Measurements from ENCODE around the gene IKBKG. TPM values are rescaled to one million over a fixed set of nuclear protein-coding genes. Genes with fewer than 3 reads are reported as not detected.
A peak's percentile ranks its signal among the peaks of the same experiment; 100 is the strongest.

The IKBKG gene
- total and polyA plus RNA-seq, 2 of the 13 experiments (the other 11 are each of a cell fraction or from before 2014, with no cell fraction given) = 30.6 to 44.3 TPM

GRCh38 chrX:154515966-154516655, 31.3 kb upstream of the IKBKG start, which contains the start of gene FAM3A:
Gene FAM3A (minus strand): TSS chrX:154516232. CDS start chrX:154515772, 460 bp downstream.
- Histone ChIP-seq H3K9me3 (ENCODE audit: low read length) (no peaks in the 10 kb centered on the region), H3K4me3 (replicated peaks in 1 of 3; ENCODE audit: insufficient read depth in 1 of 3, low read depth in 2 of 3, low read length in 3 of 3) (peak within 1 kb of the TSS; percentile 60 to 78 (median 74); a peak in 5 of 6 replicates), H3K36me3 (replicated peaks in 1 of 2; ENCODE audit: control insufficient read depth in 1 of 2, insufficient read depth in 2 of 2, low read length in 2 of 2) (no peaks in the 10 kb centered on the region), H3K79me2 (ENCODE audit: insufficient read depth, low read length) (no peaks in the 10 kb centered on the region), H3K4me1 (ENCODE audit: insufficient read depth, low read length) (peaks cover 25% of the 10 kb centered on the region), H3K9ac (ENCODE audit: insufficient read depth, low read depth, low read length) (peak within 1 kb of the TSS; percentile 85), H3K27ac (ENCODE audit: extremely low read length, insufficient read depth, low read length) (peak within 1 kb of the TSS; percentile 86), H4K20me1 (ENCODE audit: insufficient read depth, low read length) (no peaks in the 10 kb centered on the region), H2AFZ (ENCODE audit: low read length) (no peak within 1 kb of the TSS), H3K27me3 (ENCODE audit: control insufficient read depth in 1 of 2, insufficient read depth in 2 of 2, low read length in 2 of 2) (no peaks in the 10 kb centered on the region), H3K4me2 (ENCODE audit: low read depth, low read length) (peak within 1 kb of the TSS; percentile 91)
- intact Hi-C loops (cut with micrococcal nuclease; ENCODE audit: unreplicated experiment) (no loop called here), in situ Hi-C loops (cut with HindIII; ENCODE audit: extremely low pct_ligation_motif_present, low pct_unique_long_range_greater_than_20kb) (loop anchor here (5.0 kb wide), 1 partner anchor 34 kb away; no protein-coding TSS in a partner anchor)
- no TSS peak for BruUV-seq (replicated peaks)
- DNase-seq (ENCODE audit: low spot score) (peak; percentile 68), FAIRE-seq (peak; percentile 84), ATAC-seq (peak; percentile 83)
- WGBS (ENCODE audit: low lambda C conversion rate) = no CpG with 5 or more reads among the region's 59 CpGs
- ChIA-PET CTCF (ENCODE audit: low intra/inter-chr PET ratio, low total read pairs) (no interaction called here), POLR2A (interaction anchor here (1.2 to 3.9 kb wide), 10 partner anchors 11 to 143 kb away, joined by 3 to 34 read pairs (median 8); partner anchors contain the start of genes LAGE3, RPL10, SLC10A3 and TAFAZZIN)
- no peak for TF ChIP-seq DPF2 (CRISPR knock-in tag; IDR thresholded peaks at IDR 0.05; ENCODE audit: borderline replicate concordance, low read depth)
- TF ChIP-seq PRDM10 (CRISPR knock-in tag; IDR thresholded peaks at IDR 0.05; ENCODE audit: low read depth) = peak; percentile 48; the same call in 1 of the 2 replicates
- TF ChIP-seq SRY (CRISPR knock-in tag; IDR thresholded peaks at IDR 0.05) = no peak; the same call in 1 of the 2 replicates
- TF ChIP-seq HNRNPLL (IDR thresholded peaks at IDR 0.05; ENCODE audit: low read depth, low read length, poor library complexity, severe bottlenecking) = peak; percentile 65
- TF ChIP-seq UBTF (CRISPR knock-in tag; IDR thresholded peaks at IDR 0.05) = peak; percentile 80; the same call in 1 of the 2 replicates
- TF ChIP-seq POLR2A (IDR thresholded peaks at IDR 0.05; ENCODE audit: insufficient read depth in 1 of 2, low read depth in 2 of 2, low read length in 2 of 2) = peak; percentile 53 to 67; a peak in 3 of 4 replicates
- TF ChIP-seq HDAC2 (CRISPR knock-in tag; IDR thresholded peaks at IDR 0.05) = peak; percentile 27; the same call in 1 of the 2 replicates
- no peak for TF ChIP-seq ZNF17 (CRISPR knock-in tag; IDR thresholded peaks at IDR 0.05)
- TF ChIP-seq SP4 (CRISPR knock-in tag; IDR thresholded peaks at IDR 0.05) = peak; percentile 89
- no peak for TF ChIP-seq HOMEZ (CRISPR knock-in tag; IDR thresholded peaks at IDR 0.05; ENCODE audit: low read depth)
- no peak for TF ChIP-seq PAX8 (CRISPR knock-in tag; IDR thresholded peaks at IDR 0.05; ENCODE audit: borderline replicate concordance)
- no peak for TF ChIP-seq ZNF549 (CRISPR knock-in tag; IDR thresholded peaks at IDR 0.05)
- TF ChIP-seq HDAC1 (CRISPR knock-in tag; IDR thresholded peaks at IDR 0.05) = peak; percentile 63; the same call in 1 of the 2 replicates
- TF ChIP-seq MAX (IDR thresholded peaks at IDR 0.05) = peak; percentile 32; the same call in 1 of the 2 replicates
- TF ChIP-seq GABPA (IDR thresholded peaks at IDR 0.05; ENCODE audit: low read depth, low read length) = peak; percentile 46
- TF ChIP-seq GABPA (CRISPR knock-in tag; IDR thresholded peaks at IDR 0.05; ENCODE audit: low read depth) = peak; percentile 84
- no peak for TF ChIP-seq MBNL3 (CRISPR knock-in tag; conservative IDR thresholded peaks at IDR 0.05)
